A375 (cell line): Measurements from ENCODE around the gene EPAS1. TPM values are rescaled to one million over a fixed set of nuclear protein-coding genes. Genes with fewer than 3 reads are reported as not detected.

ENCODE experiments used
- small RNA-seq: library from RNA; depleted of rRNA; stranded (forward); fragments of <200 nt; gene quantifications from one replicate; pipeline ENCODE3, GENCODE V24; 2014
- total RNA-seq: library from RNA; depleted of rRNA; stranded (reverse); fragments of >200 nt; shearing (Covaris generic); gene quantifications from 2 replicates; pipeline ENCODE4 v1.2.3, GENCODE V29; 2014; rRNA removed

EPAS1 gene
- total RNA-seq = 3.8 and 5.5 TPM in 2 replicates

GRCh38 chr2:46296840-46297545 is at the start of gene EPAS1:
TSS of gene EPAS1 (plus strand) at chr2:46297407. CDS start at chr2:46297912, 505 bp downstream.

Small RNAs within 50 kb of the gene (small RNA-seq; reads per million reads assigned to genes)
- gene RF00017 = not detected

Other genes with a start within 250 kb of the EPAS1 start
- not detected in 2 replicates for gene TMEM247, start 182.2 kb downstream of the EPAS1 start, total RNA-seq
- gene RHOQ, start 245.1 kb downstream of the EPAS1 start, total RNA-seq = 22.9 and 23.9 TPM in 2 replicates
- 9.9 and 15.3 TPM in 2 replicates for gene ATP6V1E2, start 245.2 kb downstream of the EPAS1 start, total RNA-seq